HG03064 (cell line): ENCODE measurements around the gene FNDC3A.
"Not testable (repeated sequence)": the region's sequence is repeated elsewhere in the genome, so short reads cannot be mapped to it uniquely, and the experiment has no call there.

Source experiments
- ATAC-seq: cut with Tn5 transposase; IDR thresholded peaks from one replicate; pipeline ENCODE4 v1.9.1; 2021; ENCODE audit warnings: low read depth; ENCODE audit not compliant: unreplicated experiment

FNDC3A gene

GRCh38 chr13:48976576-48977285, 1.0 kb downstream of the FNDC3A start:
- ATAC-seq = no peak

- ATAC-seq = no peak
Measured at GRCh38 chr13:48977286-48977625, 1.5 kb downstream of the FNDC3A start.

- ATAC-seq = no peak
Measured at GRCh38 chr13:48977973-48978372, 2.3 kb downstream of the FNDC3A start.

DNA sequence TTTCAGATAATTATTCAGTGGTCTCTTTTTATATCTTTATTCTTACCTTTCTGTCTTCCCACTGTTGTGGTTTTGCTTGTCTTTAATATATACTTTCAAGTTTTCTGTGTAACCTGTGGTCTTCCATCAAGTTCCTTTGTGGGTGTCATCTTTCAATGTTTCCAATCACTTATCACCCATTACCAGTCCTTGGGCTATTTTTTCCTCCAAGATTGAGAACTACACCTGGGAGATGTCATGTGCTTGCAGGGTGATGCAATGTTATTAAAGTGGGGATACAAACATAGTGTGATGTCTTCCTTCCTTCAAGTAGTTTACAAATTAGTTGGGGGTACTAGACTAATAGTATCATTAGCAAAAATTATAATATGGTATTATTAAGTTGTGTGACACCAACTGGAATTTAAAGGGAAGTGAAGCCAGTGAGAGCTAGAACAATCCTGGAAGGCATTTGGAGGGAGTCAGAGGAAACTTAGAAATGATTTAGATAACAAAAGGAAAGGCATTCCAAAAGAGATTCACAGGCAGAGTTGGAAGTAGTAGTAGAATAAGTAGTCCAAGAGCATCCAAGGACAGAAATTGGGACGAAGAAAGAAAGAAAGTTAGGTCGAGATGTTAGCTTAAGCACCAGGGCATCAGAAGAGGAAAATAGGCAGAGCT, 3.4 kb downstream of the FNDC3A start:
- ATAC-seq = no peak

DNA sequence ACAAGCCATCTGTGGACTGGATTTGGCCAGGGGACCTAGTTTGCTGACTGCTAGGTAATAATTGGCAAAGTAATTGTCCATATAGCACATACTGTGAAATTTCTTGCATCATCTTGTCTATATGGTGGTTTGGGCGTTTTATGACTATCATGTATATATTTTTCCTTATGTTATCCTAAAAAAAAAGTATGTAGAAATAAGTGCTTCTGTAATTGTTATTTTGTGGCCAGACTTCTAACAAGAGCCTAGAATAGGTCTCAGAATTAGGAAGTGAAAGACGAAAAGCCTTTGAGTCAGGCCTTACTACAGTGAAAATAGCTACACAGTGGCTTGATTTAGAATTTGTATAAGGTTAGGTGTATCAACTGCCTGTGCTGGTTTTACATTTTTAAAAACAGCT, 4.2 kb downstream of the FNDC3A start:
- ATAC-seq = no peak

DNA sequence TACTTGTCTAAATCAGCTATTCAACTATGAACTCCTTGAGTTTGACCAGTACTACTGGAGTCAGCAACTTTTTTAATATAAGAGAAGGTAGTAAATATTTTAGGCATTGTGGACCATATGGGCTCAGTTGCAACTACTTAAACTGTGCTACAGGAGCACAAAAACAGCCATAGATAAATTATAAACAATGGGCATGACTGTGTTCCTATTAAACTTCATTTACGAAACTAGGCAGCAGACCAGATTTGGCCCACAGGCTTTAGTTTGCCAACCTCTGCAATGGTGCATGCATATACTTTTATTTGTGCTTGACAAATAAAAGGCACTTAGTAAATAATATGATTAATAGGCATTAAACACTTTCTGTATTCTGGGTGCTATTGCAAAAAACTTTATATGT, 7.6 kb downstream of the FNDC3A start:
- ATAC-seq = no peak

GRCh38 chr13:48985756-48986155, 10.0 kb downstream of the FNDC3A start:
- no peak for ATAC-seq

DNA sequence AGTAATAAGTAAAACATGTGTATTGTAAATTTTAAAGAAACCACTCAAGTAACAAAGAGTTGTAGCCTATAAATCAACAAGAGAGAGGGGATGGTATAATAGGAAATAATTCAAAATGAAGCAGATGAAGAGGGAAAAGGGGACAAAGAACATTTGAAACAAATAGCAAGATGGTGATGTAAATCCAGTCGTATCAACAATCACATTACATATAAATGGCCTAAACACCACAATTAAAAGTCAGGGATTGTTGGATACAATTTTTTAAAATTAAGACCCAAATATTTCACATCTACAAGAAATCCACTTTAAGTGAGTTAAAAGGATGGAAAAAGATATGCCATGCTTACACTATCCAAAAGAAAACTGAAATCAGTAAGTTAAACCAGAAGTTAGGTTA, 15.2 kb downstream of the FNDC3A start:
- no peak for ATAC-seq

- no peak for ATAC-seq
Measured at GRCh38 chr13:48993150-48993549, 17.4 kb downstream of the FNDC3A start.

DNA sequence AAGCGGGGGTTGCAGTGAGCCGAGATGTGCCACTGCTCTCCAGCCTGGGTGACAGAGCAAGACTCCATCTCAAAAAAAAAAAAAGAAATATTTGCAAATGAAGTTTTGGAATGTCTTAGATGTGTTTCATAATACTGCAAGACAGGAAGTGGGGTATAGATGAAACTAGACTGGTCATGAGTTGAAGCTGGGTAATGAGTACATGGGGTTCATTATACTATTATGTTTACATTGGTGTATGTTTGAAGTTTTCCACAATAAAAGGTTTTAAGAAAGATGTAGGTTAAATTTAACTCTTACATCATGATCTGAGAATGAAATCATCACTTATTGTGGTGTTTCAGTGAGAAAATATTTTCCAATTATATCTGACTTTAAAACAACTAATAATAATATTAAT, 19.0 kb downstream of the FNDC3A start:
- ATAC-seq = no peak

DNA sequence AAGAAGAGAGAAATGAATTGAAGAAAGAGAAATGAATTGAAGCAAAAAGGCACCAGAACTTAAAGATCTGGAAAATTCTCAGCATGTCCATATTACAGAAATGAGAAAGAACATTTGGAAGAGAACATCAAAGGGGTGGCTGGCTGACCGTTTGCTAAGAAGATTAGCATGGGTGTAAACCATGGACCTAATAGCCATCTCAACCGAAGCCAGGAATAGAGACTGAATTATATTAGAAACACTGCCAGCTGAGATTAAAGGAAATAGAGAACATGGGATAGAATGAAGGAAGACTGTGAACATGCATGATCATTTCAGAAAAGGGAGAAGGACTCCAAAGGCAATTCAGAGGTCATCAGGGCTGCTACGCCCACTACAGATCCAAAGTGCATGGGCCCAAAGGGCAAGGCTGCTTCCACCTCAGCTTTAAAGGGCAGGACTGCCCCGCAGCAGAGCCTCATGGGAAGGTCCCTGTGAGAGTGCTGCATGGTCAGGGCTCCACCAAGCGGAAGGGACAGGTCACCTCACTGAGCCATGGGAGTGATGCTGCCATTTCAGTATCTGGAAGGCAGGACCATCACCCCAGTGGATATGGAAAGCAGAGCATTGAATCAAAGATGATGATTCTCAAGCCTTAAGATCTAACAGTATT, 23.1 kb downstream of the FNDC3A start:
- no peak for ATAC-seq

DNA sequence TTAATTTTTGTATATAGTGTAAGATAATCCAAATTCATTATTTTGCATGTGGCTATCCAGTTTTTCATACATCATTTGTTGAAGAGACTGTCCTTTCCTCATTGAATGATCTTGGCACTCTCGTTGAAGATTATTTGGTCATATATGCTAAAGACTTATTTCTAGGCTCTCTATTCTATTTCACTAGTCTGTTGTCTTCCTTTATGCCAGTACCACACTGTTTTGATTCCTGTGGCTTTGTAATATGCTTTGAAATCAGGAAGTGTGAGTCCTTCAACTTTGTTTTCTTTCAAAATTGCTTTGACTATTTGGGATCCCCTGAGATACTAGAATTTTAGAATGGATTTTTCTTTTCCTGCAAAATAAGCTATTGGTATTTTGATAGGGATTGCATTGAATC, 24.5 kb downstream of the FNDC3A start:
- ATAC-seq = no peak

GRCh38 chr13:49018986-49019635, 43.4 kb downstream of the FNDC3A start:
- not testable (repeated sequence) for ATAC-seq

GRCh38 chr13:49020328-49020727, 44.6 kb downstream of the FNDC3A start:
- ATAC-seq = no peak

DNA sequence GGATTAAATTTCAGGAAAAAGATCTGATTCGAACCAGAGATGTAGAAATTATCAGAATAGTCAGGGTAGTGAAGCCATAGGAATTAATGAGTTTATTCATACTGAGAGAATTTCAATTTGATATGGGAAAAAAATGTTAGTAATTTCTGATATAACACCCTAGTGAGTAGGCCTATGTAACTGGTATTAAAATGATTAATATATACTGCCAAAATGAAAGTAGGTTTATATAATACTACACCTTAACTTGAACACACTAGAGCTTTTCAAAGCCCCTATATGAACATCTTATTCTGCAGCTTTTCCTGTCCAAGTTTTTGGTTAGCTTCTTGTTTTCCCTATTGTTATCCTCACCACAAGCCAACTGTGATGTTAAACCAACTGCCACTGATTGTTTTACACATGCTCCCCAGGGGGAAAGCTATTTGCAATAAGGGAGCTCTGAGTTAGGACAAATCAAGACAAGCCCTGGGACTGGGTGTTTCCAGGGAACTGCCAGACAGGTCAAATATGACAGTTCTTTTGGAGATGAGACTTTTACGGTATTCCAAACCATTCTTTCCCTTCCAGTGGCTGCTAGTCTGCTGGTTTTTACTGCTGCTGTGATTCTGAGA, 45.3 kb downstream of the FNDC3A start:
- ATAC-seq = no peak

GRCh38 chr13:49021953-49022352, 46.2 kb downstream of the FNDC3A start:
- ATAC-seq = no peak

- no peak for ATAC-seq
Measured at GRCh38 chr13:49022472-49023144, 46.9 kb downstream of the FNDC3A start.

DNA sequence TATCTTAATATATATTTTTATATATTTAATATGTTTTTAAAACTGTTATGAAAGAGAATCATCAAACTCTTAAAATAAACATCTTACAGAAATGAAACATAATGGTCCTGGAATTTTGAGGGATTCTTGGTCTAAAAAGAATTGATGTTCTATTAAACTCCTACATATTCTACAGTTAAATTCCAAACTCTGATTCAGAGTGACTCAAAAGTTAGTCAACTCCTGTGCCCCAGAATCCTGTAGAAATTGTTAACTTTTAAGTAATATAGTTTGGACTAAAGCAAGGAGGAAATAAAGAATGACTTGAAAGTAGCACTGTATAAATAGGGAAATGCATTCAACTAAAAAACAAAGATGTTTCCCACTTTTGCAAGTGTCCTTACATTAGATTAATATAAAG, 47.7 kb downstream of the FNDC3A start:
- ATAC-seq = no peak

DNA sequence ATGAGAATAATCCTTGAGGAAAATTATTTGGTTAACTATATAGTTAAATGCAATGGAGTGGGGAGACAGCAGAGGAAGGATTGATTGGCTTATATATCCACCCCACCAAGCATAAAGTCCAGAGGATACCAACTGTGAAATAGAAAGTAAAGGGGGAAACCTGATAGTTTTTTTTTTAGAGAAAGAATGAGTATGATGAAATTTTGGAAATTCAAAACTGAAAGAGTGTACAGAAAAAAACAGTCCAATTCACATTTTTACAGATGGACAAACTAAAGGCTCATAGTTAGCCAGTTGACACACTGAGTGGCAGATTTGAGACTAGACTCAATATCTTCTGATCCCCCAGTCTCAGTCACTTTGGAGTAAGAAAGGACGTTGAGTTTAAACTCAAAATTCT, 51.1 kb downstream of the FNDC3A start:
- ATAC-seq = no peak

DNA sequence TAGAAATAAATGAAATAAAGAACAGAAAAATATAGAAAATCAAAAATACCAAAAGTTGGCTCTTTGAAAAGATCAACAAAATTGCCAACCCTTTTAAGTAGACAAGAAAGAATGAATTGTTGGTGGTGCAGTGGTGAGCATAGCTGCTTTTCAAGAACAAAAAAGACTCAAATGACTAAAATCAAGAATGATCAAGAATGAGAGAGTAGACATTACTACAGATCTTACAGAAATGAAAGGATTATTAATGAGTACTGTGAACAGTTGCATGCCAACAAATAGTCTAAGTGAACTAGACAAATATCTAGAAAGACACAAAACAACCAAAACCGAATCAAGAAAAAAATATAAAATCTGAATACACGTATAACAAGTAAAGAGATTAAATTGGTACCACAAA, 53.9 kb downstream of the FNDC3A start:
- no peak for ATAC-seq

DNA sequence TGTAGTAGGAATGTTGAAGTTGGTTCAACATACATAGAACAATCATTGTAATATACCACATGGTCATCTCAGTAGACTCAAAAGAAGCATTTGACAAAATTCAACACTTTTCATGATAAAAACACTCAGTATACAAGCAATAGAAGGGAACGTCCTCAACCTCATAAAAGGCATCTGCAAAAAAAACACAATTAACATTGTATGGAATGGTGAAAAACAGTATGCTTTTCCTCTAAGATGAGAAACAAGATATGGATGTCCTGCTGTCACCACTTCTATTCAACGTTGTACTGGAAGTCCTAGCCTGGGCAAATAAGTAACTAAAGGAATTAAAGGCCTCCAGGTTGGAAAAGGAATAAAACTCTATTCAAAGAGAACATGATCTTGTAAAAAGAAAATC, 54.5 kb downstream of the FNDC3A start:
- ATAC-seq = no peak
